Subcutaneous abdominal adipose tissue (tissue), 5 donors: ENCODE measurements around the gene DCPS.
A peak's percentile ranks its signal among the peaks of the same experiment; 100 is the strongest.
"Not testable (repeated sequence)": the region's sequence is repeated elsewhere in the genome, so short reads cannot be mapped to it uniquely, and the experiment has no call there.

ENCODE experiments used
- H3K27ac ChIP-seq: one replicate; pipeline ENCODE4 v1.7.0; 2013; ENCODE audit warnings: low read depth, mild to moderate bottlenecking, inconsistent platforms, low read length, moderate library complexity
- H3K27me3 ChIP-seq, 5 donors: one replicate each; pipeline ENCODE4 v1.7.0; 2013; ENCODE audit warnings: low read length in 5 of 5, inconsistent platforms in 1 of 5; ENCODE audit not compliant: control insufficient read depth in 5 of 5, insufficient read depth in 4 of 5
- H3K36me3 ChIP-seq, 5 donors: one replicate each; pipeline ENCODE4 v1.7.0; 2013; ENCODE audit warnings: low read length in 5 of 5; ENCODE audit not compliant: control insufficient read depth in 5 of 5, insufficient read depth in 5 of 5
- H3K4me1 ChIP-seq, 5 donors: one replicate each; pipeline ENCODE4 v1.7.0; 2013; ENCODE audit warnings: low read length in 5 of 5, mild to moderate bottlenecking in 3 of 5, moderate library complexity in 1 of 5; ENCODE audit not compliant: control insufficient read depth in 5 of 5, insufficient read depth in 5 of 5
- H3K4me3 ChIP-seq, 5 donors: one replicate each; pipeline ENCODE4 v1.7.0; 2013; ENCODE audit warnings: low read length in 5 of 5, low read depth in 1 of 5
- H3K9ac ChIP-seq, 5 donors: one replicate each; pipeline ENCODE4 v1.7.0; 2013; ENCODE audit warnings: low read length in 5 of 5, mild to moderate bottlenecking in 4 of 5, moderate library complexity in 3 of 5
- H3K9me3 ChIP-seq, 5 donors: one replicate each; pipeline ENCODE4 v1.7.0; 2013; ENCODE audit warnings: low read length in 5 of 5; ENCODE audit not compliant: control insufficient read depth in 5 of 5
- donor health status: healthy.
- donor health status: healthy.
- donor health status: healthy.
- donor health status: healthy.
- donor health status: healthy.

The DCPS gene

DNA sequence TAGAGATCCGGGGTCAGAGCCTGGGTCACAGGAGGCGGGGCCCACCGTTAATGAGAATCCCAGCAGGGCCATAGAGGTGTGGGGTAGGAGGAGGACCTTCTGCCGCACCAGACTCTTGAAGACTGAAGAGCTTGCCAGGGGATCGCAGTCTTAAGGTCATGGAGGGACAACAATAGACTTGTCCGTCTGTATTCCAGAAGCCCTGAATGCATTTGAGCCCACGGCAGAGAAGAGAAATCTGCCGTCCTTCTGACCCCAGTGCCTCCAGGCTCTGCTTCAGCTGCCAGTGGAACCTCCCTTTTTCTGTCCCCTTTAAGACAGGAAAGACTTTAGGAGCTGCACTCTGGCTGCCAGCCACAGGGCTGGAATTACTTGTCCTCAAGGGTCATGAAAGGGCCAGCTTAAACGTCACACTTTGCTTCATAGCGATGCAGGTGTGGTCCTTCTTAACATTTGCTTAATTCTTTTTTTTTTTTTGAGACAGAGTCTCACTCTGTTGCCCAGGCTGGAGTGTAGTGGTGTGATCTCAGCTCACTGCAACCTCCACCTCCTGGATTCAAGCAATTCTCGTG, 36.1 kb downstream of the DCPS start:
- H3K36me3 ChIP-seq = peaks cover 0 to 50% (median 32%) of the 10 kb centered on the region in 5 donors

DNA sequence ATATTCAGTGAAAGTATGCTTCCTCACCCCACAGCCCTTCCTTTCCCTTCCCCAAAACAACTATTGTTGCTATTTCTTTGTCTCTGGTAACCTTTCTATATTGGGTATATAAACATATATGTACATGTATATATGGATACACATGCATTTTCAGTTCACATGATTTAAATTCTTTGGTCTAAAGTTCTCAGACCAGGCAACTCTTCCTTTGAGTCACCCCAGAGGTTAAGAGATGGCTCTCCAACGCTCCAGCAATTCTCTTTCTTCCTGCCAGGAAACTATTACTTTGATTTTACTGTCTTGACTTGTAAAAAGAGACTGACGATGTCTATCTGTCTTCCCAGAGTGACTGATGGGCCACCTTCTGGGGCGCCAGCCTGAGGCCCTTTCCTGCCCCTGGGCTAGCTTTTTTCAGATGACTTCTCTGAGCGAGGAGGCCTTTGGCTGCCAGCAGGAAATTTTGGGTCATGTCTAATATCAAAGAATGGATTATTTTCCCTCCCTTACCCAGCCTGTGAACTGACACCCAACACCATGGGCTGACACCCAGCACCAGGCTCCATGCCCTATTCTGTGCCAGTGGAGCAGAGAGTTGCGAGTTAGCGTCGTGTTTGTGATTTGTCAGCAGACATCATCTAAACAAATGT, 37.2 kb downstream of the DCPS start:
- H3K27ac ChIP-seq = no peak overlapping the region
- H3K36me3 ChIP-seq = peaks cover 0 to 52% (median 34%) of the 10 kb centered on the region in 5 donors

More for the DNA sequence above, 36.1 kb downstream of the DCPS start:
- Histone ChIP-seq H3K9me3 (no peaks in the 10 kb centered on the region), H3K27ac (no peak overlapping the region), H3K9ac (peak overlapping the region in 1 of 5 donors; percentile 91), H3K27me3 (no peaks in the 10 kb centered on the region), H3K4me1 (peaks cover 9 to 49% (median 37%) of the 10 kb centered on the region in 5 donors), H3K4me3 (no peak overlapping the region)

DNA sequence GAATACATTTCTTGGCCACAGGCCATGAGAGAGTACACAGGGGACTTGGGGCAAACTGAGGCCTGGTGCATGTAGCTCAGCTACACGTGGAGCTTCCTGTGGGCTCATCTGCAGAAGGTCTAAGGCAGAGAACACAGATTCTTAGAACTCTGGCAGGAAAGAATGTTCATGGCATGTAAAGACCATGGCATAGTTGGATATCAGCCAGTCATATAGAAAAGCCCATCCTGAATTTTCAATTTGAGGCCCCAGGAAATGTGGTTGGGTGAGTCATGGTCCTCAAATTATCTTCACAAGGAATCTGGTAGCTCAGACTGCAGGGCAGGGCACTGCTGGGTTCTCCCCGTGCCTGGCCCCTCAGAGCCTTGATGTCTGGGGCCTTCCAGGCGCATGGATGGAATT, 37.9 kb downstream of the DCPS start:
- H3K36me3 ChIP-seq = peaks cover 0 to 52% (median 34%) of the 10 kb centered on the region in 5 donors
- no peak overlapping the region for H3K9ac ChIP-seq
- H3K27ac ChIP-seq = no peak overlapping the region
- H3K4me3 ChIP-seq = no peak overlapping the region
- H3K4me1 ChIP-seq = peaks cover 12 to 42% (median 38%) of the 10 kb centered on the region in 5 donors
- no peaks in the 10 kb centered on the region for H3K9me3 ChIP-seq
- H3K27me3 ChIP-seq = no peaks in the 10 kb centered on the region

More for the DNA sequence above, 37.2 kb downstream of the DCPS start:
- H3K4me3 ChIP-seq = no peak overlapping the region
- peaks cover 9 to 44% (median 35%) of the 10 kb centered on the region in 5 donors for H3K4me1 ChIP-seq
- H3K9ac ChIP-seq = no peak overlapping the region
- H3K9me3 ChIP-seq = no peaks in the 10 kb centered on the region
- no peaks in the 10 kb centered on the region for H3K27me3 ChIP-seq

- peaks cover 0 to 53% (median 34%) of the 10 kb centered on the region in 5 donors for H3K36me3 ChIP-seq
- H3K4me3 ChIP-seq = no peak overlapping the region
Observed at GRCh38 chr11:126343051-126343450, 39.2 kb downstream of the DCPS start.

DNA sequence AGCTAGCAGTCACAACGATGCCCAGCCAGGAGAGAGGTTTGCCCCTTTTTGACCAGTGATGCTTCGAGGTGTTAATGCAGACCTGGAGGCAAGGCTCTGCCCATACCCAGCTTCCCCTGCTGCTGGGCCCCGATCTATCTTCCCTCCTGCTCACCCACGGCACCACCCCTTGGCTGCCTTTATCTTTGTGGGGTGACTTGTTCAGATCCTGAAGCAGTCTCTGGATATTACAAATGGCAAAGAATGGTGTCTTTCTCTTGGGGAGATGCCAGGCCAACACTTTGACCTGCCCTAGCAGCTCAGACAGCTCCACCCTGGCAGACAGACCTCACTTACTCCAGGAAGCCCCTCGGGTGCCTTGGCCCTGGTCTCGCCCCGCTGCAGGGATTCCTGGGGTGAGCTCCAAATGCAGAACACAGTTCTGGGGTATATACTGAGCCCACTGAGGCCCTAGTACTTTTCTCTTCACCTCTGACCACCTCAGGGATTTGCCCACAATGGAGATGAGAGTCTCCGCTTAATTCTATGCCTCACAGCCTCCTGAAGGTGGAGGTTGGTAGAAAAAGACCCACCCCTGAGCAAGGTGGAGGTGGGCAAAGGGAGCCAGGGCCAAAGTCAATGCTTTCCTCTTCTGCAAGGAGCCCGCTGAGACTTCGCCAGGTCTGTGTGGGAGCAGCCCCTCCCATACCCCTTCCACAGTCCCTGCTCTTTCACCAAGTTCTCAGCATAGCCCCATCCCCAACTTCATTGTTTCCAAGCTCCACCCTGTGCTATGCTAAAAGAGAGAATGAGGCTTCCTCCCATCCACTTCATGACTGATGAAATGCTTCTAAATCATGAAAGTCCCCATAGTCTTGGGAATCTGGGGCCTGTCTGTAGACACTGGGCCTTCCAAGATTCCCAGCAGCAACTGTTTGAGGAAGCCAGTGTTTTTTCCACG, 40.6 kb downstream of the DCPS start:
- H3K27ac ChIP-seq = no peak overlapping the region
- no peak overlapping the region for H3K9ac ChIP-seq
- no peak overlapping the region for H3K4me3 ChIP-seq
- H3K27me3 ChIP-seq = no peaks in the 10 kb centered on the region
- peaks cover 19 to 52% (median 50%) of the 10 kb centered on the region in 5 donors for H3K4me1 ChIP-seq
- H3K36me3 ChIP-seq = peaks cover 0 to 43% (median 22%) of the 10 kb centered on the region in 5 donors
- no peaks in the 10 kb centered on the region for H3K9me3 ChIP-seq

More at GRCh38 chr11:126343051-126343450, 39.2 kb downstream of the DCPS start:
- Histone ChIP-seq H3K27ac (no peak overlapping the region), H3K4me1 (peaks cover 12 to 44% (median 43%) of the 10 kb centered on the region in 5 donors), H3K9ac (no peak overlapping the region), H3K9me3 (no peaks in the 10 kb centered on the region), H3K27me3 (no peaks in the 10 kb centered on the region)

DNA sequence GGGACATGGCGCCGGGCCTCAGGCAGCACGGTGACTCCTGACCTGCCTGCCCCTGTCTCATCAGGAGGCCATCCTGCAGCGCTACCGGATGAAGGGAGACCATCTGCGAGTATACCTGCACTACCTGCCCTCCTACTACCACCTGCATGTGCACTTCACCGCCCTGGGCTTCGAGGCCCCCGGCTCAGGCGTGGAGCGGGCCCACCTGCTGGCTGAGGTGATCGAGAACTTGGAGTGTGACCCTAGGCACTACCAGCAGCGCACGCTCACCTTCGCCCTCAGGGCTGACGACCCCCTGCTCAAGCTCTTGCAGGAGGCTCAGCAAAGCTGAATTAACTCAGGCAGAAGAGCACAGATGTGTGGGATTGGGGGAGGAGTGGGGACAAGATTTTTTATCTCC, 41.4 kb downstream of the DCPS start:
- peaks cover 14 to 50% (median 45%) of the 10 kb centered on the region in 5 donors for H3K4me1 ChIP-seq
- H3K9me3 ChIP-seq = no peaks in the 10 kb centered on the region
- peak overlapping the region; percentile 74 for H3K27ac ChIP-seq

DNA sequence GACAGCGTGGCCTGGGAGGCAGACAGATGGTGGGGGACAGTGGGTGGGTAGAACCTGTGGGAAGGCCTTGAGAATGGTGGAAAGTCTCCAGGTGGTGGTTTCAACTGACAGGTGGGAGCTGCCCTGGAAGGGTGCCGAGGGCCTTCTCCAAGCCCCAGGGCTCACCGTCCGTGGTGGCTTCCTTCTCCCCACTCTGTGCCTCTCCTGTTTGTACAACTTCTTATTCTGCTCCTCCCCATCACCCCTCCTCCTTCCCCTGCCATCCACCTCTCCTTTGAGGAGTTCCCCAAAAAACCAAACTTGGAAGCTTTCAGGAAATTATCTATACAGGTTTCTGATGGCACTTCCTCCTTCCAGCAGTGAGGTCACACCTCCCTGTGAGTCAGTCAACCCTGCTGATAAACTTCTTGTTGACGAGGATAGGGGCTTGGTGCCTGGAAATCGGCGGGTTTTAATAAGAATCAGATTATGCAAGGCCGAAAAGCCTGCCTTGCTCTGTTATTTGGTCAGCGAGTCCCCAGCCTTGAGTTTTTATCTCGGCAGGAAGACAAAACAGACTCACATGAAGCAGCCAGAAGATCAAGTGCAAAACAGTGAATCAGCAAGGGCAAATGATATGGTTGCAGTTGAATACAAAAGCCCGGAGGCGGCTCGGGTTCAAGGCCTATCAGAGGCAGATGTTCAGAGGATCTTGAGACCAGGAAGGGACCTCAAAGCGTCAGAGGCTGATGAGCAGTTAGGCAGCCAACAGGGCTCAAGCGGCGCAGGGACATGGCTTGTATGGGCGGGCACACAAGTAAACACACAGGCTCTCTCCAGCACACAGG, 42.1 kb downstream of the DCPS start:
- H3K4me1 ChIP-seq = peaks cover 16 to 49% (median 45%) of the 10 kb centered on the region in 5 donors

More for the DNA sequence above, 41.4 kb downstream of the DCPS start:
- Histone ChIP-seq H3K4me3 (no peak overlapping the region), H3K9ac (peak overlapping the region in 1 of 5 donors; percentile 26), H3K27me3 (no peaks in the 10 kb centered on the region), H3K36me3 (peaks cover 0 to 38% (median 22%) of the 10 kb centered on the region in 5 donors)

DNA sequence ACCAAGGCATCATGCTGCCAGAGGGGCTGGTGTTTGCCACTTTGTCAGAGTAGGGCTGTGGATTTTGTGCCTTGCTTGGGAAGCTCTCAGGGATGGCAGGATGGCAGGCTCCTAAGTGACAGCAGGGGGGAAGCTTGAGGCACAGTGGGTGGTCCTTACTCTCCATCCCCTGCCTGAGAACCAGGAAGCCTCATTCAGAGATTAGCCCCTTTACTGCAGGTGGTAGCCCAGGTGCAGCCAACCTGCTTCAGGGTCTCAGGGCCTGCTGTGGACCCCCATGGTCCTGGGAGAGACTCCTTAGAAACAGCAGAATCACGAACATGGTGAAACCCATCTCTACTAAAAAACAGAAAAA, 42.7 kb downstream of the DCPS start:
- Histone ChIP-seq H3K27me3 (no peaks in the 10 kb centered on the region), H3K27ac (peak overlapping the region; percentile 74), H3K4me1 (peaks cover 18 to 55% (median 49%) of the 10 kb centered on the region in 5 donors), H3K36me3 (peaks cover 0 to 35% (median 15%) of the 10 kb centered on the region in 5 donors), H3K9me3 (no peaks in the 10 kb centered on the region), H3K4me3 (no peak overlapping the region), H3K9ac (peak overlapping the region in 1 of 5 donors; percentile 33)

More for the DNA sequence above, 42.1 kb downstream of the DCPS start:
- H3K9ac ChIP-seq = peak overlapping the region in 2 of 5 donors; percentile 26 to 33
- no peaks in the 10 kb centered on the region for H3K27me3 ChIP-seq
- no peak overlapping the region for H3K4me3 ChIP-seq
- peak overlapping the region; percentile 74 for H3K27ac ChIP-seq
- no peaks in the 10 kb centered on the region for H3K9me3 ChIP-seq
- H3K36me3 ChIP-seq = peaks cover 0 to 38% (median 19%) of the 10 kb centered on the region in 5 donors

- Histone ChIP-seq H3K4me1 (peaks cover 18 to 58% (median 53%) of the 10 kb centered on the region in 5 donors), H3K27ac (peak overlapping the region; percentile 74), H3K36me3 (peaks cover 0 to 34% (median 15%) of the 10 kb centered on the region in 5 donors)
- H3K4me3 ChIP-seq, H3K9me3 ChIP-seq, H3K9ac ChIP-seq, H3K27me3 ChIP-seq: not testable (repeated sequence)
Observed at GRCh38 chr11:126346946-126347345, 43.1 kb downstream of the DCPS start.
